Measurements from ENCODE around the gene MAPRE3.

MAPRE3 gene

GRCh38 chr2:26950246-26950645 is 20.2 kb upstream of the MAPRE3 start:
- no peak for DNase-seq (ENCODE audit: low spot score)

DNA sequence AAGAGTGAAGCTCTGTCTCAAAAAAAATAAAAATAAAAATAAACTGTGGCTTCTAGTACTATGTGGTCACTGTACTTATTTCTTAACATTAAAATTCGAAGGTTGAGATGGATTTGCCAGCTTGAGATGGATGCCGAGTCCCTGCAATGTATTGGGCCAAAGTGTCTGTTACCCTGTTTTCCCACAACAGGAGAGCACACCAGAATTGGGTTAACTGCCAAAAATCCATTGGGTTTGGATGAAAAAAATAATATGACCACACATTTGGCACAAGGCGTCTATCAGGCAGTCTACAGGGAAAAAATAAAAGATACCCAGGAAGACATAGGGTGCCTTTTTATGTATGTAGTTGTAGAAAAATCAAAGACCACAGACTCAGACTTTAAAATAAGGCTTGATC is 19.2 kb upstream of the MAPRE3 start:
- no peak for DNase-seq (ENCODE audit: low spot score)

GRCh38 chr2:26952374-26952773 is 18.1 kb upstream of the MAPRE3 start:
- DNase-seq (ENCODE audit: low spot score): no peak

- DNase-seq (ENCODE audit: low spot score): no peak
Observed at GRCh38 chr2:26954135-26954534, 16.3 kb upstream of the MAPRE3 start.

GRCh38 chr2:26957041-26957440 is 13.4 kb upstream of the MAPRE3 start:
- no peak for DNase-seq (ENCODE audit: low spot score)

- DNase-seq (ENCODE audit: low spot score): no peak
Observed at GRCh38 chr2:26957534-26957933, 12.9 kb upstream of the MAPRE3 start.

DNA sequence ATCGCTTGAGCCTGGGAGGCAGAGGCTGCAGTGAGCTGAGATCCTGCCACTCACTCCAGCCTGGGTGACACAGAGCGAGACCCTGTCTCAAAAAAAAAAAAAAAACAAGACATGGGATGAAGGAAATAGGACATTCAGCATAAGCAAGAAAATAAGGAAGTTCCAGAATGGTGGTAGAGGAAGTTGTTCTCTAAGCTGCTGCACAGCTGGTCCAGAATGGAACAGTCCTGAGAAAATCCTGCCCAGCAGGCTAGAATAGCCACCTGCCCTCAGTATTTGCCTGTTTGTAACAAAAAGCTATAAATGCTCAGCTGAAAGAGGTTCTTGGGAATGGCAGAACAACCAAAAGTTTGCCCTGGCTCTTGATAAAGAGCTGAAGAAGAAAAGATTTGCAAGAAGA is 11.1 kb upstream of the MAPRE3 start:
- no peak for DNase-seq (ENCODE audit: low spot score)

GRCh38 chr2:26964446-26965130 is 5.8 kb upstream of the MAPRE3 start:
- DNase-seq (ENCODE audit: low spot score): no peak

GRCh38 chr2:26968001-26968400 is 2.4 kb upstream of the MAPRE3 start:
- no peak for DNase-seq (ENCODE audit: low spot score)

DNA sequence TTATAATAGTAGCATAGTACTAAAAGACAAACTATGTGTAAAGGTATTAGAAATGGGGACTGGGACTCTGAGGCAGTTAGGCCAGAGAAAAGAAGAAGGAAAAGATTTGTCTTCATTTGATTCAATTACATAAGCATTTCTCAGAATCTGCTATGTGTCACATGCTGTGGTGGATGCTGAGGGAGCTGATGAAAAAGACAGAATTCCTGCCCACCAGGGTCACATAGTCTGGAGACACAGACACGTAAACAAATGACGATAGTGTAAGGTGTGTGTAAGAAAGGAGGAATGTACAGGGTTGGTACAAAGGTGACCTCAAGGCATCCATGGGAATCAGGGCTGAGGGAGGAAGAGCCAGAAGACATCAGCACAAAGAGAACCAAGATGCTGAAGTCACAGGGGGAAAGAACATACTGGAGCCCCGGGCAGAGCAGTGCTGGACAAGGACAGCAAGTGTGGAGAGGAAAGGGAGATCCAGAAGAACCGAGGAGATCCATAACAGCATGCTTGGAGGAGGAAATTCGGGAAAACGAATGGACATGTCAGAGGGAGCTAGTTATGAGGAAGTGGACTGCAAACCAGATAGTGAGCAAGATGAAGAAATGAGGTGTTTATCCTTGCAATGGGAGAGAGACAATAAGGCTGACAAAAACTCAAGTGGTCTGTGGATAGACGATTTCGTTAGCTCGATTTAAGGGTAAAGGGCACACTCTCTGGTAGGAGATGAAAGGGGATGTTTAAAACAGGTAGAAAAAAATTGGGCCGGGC is 1.2 kb upstream of the MAPRE3 start:
- no peak for DNase-seq (ENCODE audit: low spot score)

GRCh38 chr2:26970928-26971627 is 641 bp downstream of the MAPRE3 start:
- DNase-seq (ENCODE audit: low spot score): peak; percentile 8

DNA sequence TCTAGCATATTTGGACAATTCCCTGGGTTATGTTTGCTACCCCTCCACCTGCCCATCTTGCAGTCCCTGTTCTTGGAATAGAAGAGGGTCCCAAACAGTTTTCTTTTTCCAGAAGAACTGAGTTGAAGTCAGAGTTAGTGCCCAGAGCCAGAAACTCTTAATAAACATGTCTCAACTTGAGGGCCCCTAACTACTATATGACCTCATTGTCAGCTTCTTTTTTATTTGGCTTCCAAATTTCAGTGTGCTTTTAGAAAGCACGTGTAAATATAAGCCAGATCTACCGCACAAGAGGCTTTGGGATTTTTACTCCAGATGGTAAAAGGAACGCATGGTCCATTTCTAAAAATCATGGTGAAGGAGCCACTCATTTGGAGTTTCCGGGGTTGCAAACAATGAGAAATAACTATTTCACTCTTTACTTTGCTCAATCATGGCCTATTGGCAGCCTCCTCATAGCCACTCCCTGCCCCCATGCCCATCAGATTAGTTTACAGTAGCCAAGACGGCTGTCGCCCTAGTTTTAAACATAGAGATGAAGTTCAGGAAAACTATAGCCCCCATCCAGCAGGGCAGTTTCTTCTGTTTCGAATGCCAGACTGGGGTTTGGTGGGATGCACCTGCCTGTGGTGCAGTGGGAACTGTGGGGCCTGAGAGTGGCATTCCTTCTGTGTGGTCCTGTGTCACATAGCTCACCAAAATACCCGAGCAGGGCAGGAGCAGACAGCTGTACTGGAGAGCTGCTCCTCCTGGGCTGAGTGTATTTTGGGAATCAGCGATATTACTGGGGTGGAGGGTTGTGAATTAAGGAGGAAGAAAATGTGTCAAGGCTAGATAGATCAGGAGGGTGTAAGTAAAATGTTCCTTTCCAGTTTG is 1.7 kb downstream of the MAPRE3 start:
- DNase-seq (ENCODE audit: low spot score): no peak

GRCh38 chr2:26974352-26974751 is 3.9 kb downstream of the MAPRE3 start:
- DNase-seq (ENCODE audit: low spot score): no peak

GRCh38 chr2:26975102-26975501 is 4.7 kb downstream of the MAPRE3 start:
- DNase-seq (ENCODE audit: low spot score): no peak

DNA sequence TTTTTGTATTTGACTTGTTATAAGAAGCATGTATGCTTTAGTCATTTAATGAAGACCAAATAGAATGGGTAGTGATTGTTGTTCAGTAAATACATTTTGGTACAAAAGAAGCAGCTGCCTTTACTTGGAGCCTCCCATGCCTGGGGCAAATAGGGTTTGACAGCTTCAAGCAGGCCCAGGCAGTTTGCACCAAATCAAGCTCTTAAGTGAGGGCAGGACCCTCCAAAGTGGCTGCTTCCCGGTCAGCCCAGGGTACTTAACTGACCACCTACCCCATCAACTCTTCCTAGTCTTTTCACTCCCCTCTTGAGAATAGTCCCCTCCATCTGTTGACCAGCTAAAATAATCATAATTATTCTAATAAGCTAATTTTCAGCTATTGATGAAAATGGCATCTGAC is 5.2 kb downstream of the MAPRE3 start:
- no peak for DNase-seq (ENCODE audit: low spot score)

DNA sequence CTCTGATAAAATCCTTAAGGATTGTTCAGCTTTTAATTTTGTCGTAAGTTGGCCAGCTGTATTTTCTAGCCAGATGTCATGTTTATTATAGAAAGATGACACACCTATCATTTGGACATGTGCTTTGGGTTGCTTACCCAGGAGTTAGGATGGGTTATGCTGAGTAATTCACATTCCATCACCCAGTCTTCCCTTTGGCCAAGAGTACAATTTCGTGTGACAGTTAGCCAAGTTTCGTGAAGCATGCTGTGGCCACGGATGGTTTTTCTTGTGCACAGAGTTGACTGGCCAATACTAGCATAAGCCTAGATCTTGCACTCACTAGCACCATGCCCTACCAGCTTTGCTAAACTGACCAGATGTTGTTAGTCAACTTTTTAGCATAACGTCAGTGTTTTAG is 5.8 kb downstream of the MAPRE3 start:
- DNase-seq (ENCODE audit: low spot score): no peak

DNA sequence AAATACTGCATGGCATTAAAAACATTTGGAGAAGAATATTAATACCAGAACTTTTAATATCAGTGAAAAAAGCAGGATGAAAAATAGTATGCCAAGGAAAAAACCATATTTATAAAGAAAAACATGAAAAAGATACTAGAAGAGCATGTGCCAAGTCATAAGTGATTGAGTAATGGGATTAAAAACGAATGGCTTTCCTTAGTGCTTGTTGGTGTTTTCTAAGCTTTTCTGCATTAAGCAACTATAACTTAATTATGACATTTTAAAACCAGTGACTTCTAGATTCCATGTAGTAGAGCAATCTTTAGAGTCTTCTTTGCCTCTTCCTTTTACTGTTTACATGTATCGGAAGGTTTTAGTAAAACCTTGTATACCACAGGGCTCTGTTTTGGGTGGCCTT is 6.6 kb downstream of the MAPRE3 start:
- DNase-seq (ENCODE audit: low spot score): no peak

DNA sequence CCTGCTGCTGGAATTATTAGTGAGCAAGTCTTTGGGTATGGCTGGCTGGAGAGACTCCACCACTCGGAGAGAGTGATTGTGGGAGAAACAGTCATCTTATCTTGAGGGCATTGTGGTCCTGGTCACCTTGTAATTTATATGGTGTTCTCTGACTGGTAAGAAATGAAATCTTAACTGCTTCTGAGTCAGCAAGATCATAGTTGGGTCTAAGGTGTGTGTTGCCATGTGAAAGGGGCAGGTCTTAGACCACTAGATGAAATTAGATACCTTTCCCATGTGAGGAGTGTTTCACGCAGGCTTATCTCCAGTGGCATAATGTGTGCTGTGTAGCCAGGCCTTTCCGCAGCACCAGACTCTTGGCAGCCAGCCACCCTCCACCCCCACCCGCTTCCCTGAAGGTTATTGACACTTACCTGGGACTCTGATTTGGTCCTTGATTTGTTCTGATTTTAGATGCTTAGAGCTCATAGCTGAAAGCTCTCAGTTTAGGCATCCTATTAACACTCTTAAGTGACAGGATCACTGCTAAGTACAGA is 7.7 kb downstream of the MAPRE3 start:
- DNase-seq (ENCODE audit: low spot score): no peak

GRCh38 chr2:26979741-26980140 is 9.3 kb downstream of the MAPRE3 start:
- DNase-seq (ENCODE audit: low spot score): no peak

DNA sequence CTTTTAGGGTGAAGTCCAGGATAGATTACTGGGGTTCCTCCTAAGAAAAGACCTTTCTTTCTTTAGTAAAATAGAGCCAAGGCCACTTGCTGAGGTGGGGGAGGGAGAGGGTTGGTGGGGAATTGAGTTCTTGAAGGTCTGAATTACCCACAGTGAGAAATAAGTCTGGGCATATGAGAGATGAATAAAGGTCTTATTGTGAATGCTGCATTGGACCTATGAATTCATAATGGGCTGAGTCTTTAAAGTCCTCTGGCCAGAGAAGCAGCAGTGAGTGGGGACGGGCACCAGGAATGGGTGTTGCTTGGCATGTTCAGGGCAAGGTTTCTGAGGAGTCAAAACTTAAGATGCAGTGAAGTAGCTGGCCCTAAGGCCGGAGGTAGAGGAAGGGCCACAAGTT is 10.5 kb downstream of the MAPRE3 start:
- DNase-seq (ENCODE audit: low spot score): no peak

DNA sequence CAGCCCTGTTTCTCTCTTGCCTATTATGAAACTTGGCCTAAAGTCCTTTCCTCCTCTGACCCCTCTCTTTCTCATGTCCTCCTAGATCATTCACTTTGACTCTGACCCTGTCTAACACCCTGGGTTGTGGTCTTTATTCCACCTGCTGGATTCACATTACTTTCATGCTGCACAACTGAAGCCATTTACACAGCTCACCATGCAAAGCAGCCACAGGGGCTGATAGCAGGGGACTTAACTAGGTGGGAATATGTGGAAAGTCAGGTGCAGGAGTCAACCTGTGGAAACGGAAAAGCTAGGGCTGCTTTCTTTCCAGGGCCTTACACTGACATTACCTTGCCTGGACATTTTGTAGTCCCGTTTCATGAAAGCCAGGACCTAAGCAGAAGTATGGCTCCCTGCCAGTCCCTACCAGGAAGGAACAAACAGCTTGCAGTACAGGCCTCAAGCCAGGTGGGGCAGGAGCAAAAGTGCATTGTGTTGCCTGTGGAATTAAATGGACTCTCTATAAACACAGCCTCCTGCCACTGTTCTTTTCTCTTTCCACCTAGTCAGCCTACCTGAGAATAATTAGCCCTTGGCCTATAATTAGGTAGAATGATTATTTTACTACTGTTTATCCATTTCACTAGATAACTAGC is 11.8 kb downstream of the MAPRE3 start:
- DNase-seq (ENCODE audit: low spot score): peak; percentile 47
